Neural crest cell (in vitro differentiated cells): ENCODE data around the gene VCX2. TPM values are rescaled to one million over a fixed set of nuclear protein-coding genes. Genes with fewer than 3 reads are reported as not detected.
"Not testable (repeated sequence)": the region's sequence is repeated elsewhere in the genome, so short reads cannot be mapped to it uniquely, and the experiment has no call there.

Experiments
- DNase-seq: peaks from one replicate; pipeline ENCODE4 v3.0.0; 2021; ENCODE audit warnings: low read depth, mixed read lengths, low spot score
- H3K27ac Mint-ChIP-seq: one replicate; pipeline ENCODE4 v1.8.0; 2021; ENCODE audit warnings: mild to moderate bottlenecking, mixed read lengths; ENCODE audit not compliant: unreplicated experiment
- H3K27me3 Mint-ChIP-seq: 2 replicates; pipeline ENCODE4 v1.8.0; 2021; ENCODE audit warnings: low read depth, mild to moderate bottlenecking, mixed read lengths
- H3K36me3 Mint-ChIP-seq: 2 replicates; pipeline ENCODE4 v1.8.0; 2021; ENCODE audit warnings: low read depth, mild to moderate bottlenecking, mixed read lengths
- H3K4me1 Mint-ChIP-seq: 2 replicates; pipeline ENCODE4 v1.8.0; 2021; ENCODE audit warnings: mixed read lengths
- H3K4me3 Mint-ChIP-seq: one replicate; pipeline ENCODE4 v1.8.0; 2021; ENCODE audit warnings: mild to moderate bottlenecking, mixed read lengths
- H3K9me3 Mint-ChIP-seq: 2 replicates; pipeline ENCODE4 v1.8.0; 2021; ENCODE audit warnings: mixed read lengths
- total RNA-seq: library from RNA; stranded (reverse); gene quantifications from 2 replicates; pipeline ENCODE4 v1.2.1, GENCODE V29; 2021
- TF ChIP-seq, protein P1 (sequence below): fragments of 200-600 bp; sonication (generic); conservative IDR thresholded peaks from 2 replicates; pipeline ENCODE4 v1.5.0; 2021; ENCODE audit warnings: antibody characterized with exemption, mild to moderate bottlenecking

Gene VCX2
- total RNA-seq, 1 donor from 2014 or later, result not detected

DNA sequence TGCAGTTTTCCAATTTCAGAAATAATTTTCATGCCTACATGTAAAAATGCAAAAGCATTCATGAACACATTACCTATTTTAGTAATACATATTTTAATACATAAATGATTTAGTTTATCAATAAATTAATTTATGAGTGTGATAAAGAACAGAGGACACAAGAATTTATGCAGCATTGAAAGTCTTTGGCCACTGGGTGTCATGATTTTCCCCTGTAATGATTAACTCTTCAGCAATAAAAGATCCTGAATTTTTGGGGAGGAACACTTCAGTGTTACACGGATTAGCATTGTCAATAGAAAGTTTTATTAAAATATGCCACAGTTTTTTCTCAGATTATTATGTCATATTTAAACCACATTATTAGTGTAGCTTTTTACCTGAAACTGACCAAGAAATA lies 8.6 kb upstream of the VCX2 start:
- H3K36me3 Mint-ChIP-seq, result no peaks in the 10 kb centered on the region
- peaks cover 6% of the 10 kb centered on the region for H3K9me3 Mint-ChIP-seq
- no peak overlapping the region for H3K4me3 Mint-ChIP-seq
- no peaks in the 10 kb centered on the region for H3K27me3 Mint-ChIP-seq
- TF ChIP-seq, protein P1, sequence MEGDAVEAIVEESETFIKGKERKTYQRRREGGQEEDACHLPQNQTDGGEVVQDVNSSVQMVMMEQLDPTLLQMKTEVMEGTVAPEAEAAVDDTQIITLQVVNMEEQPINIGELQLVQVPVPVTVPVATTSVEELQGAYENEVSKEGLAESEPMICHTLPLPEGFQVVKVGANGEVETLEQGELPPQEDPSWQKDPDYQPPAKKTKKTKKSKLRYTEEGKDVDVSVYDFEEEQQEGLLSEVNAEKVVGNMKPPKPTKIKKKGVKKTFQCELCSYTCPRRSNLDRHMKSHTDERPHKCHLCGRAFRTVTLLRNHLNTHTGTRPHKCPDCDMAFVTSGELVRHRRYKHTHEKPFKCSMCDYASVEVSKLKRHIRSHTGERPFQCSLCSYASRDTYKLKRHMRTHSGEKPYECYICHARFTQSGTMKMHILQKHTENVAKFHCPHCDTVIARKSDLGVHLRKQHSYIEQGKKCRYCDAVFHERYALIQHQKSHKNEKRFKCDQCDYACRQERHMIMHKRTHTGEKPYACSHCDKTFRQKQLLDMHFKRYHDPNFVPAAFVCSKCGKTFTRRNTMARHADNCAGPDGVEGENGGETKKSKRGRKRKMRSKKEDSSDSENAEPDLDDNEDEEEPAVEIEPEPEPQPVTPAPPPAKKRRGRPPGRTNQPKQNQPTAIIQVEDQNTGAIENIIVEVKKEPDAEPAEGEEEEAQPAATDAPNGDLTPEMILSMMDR, result peak; percentile 56
- no peaks in the 10 kb centered on the region for H3K4me1 Mint-ChIP-seq
- no peak for DNase-seq
- H3K27ac Mint-ChIP-seq, result no peak overlapping the region

DNA sequence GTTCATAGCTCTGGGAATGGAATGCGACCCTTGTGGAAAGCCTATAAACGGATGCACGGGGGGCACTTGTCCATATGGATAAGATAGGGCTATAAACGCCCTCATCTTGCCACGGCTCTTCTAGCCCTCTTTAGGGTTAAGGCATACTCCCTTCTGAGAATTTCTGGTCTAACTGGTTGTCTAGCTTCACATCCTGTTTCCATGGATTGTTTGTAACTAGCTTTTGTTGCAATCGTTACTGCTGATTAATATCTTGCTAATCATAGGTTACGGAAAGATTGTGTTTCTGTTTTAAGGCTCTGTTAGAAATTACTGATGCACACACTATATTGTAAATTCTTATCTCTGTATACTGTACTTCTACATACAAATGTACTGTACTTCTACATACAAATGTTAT lies 17.1 kb downstream of the VCX2 start:
- H3K36me3 Mint-ChIP-seq, H3K4me1 Mint-ChIP-seq, H3K9me3 Mint-ChIP-seq, H3K27me3 Mint-ChIP-seq, DNase-seq, H3K27ac Mint-ChIP-seq, H3K4me3 Mint-ChIP-seq: not testable (repeated sequence)

DNA sequence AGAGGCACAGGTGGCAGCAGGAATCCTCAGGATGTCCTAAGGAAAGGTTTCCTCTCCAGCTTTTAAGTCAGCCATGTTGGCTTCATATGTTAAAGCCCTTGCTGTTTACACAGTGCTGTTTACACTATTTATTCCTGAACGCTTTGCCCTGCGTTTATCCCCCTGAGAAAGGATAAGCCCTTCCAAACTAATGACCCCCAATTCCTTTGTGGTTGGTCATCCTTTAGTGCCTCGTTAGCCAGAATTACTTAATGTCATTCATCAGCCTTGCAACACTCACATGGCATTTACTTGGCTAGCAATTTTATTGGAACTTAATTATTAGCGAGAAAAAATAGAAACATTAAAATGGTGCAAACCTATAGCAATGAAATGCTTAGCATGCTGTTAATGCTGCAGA lies 23.8 kb downstream of the VCX2 start:
- TF ChIP-seq, protein P1, result no peak
- no peak overlapping the region for H3K27ac Mint-ChIP-seq
- H3K27me3 Mint-ChIP-seq, result no peaks in the 10 kb centered on the region
- no peak for DNase-seq
- H3K9me3 Mint-ChIP-seq, result peaks cover 5% of the 10 kb centered on the region
- no peak overlapping the region for H3K4me3 Mint-ChIP-seq
- no peaks in the 10 kb centered on the region for H3K4me1 Mint-ChIP-seq
- H3K36me3 Mint-ChIP-seq, result peaks cover 5% of the 10 kb centered on the region

DNA sequence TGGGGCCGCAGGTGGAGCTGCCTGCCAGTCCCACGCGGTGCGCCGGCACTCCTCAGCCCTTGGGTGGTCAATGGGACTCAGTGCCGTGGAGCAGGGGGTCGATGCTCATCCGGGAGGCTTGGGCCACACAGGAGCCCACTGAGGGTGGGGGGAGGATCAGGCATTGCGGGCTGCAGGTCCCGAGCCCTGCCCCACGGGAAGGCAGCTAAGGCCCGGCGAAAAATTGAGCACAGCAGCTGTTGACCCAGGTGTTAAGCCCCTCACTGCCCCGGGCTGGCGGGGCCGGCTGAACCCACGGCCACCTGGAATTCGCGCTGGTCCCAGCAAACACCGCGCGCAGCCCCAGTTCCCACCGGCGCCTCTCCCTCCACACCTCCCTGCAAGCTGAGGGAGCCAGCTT lies 26.1 kb downstream of the VCX2 start:
- no peak for DNase-seq
- Mint-ChIP-seq H3K4me3 (no peak overlapping the region), H3K27me3 (no peaks in the 10 kb centered on the region), H3K36me3 (peaks cover 5% of the 10 kb centered on the region), H3K27ac (no peak overlapping the region), H3K4me1 (peaks cover 8% of the 10 kb centered on the region), H3K9me3 (peaks cover 5% of the 10 kb centered on the region)
- TF ChIP-seq, protein P1, result no peak

DNA sequence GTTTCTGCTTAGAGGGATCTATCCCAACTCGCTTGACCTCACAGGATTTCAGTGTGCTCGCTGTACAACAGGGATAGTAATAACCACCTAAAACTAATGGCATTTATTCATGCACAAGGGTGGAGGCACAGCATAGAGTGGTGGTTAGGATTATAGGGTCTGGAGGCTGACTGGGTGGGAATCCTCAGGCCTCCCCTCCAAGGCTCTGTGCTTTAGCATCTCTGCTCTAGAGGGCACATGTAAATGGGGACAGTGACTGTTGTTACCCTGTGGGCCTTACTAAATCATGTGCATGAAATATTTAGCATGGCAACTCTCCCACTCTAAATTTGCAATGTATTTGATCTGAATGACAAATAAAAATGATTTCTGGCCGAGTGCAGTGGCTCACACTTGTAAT lies 29.2 kb downstream of the VCX2 start:
- Mint-ChIP-seq H3K4me1 (peaks cover 10% of the 10 kb centered on the region), H3K27ac (no peak overlapping the region), H3K27me3 (no peaks in the 10 kb centered on the region), H3K36me3 (peaks cover 3% of the 10 kb centered on the region), H3K9me3 (peaks cover 3% of the 10 kb centered on the region), H3K4me3 (no peak overlapping the region)
- DNase-seq, result no peak
- TF ChIP-seq, protein P1, result no peak

DNA sequence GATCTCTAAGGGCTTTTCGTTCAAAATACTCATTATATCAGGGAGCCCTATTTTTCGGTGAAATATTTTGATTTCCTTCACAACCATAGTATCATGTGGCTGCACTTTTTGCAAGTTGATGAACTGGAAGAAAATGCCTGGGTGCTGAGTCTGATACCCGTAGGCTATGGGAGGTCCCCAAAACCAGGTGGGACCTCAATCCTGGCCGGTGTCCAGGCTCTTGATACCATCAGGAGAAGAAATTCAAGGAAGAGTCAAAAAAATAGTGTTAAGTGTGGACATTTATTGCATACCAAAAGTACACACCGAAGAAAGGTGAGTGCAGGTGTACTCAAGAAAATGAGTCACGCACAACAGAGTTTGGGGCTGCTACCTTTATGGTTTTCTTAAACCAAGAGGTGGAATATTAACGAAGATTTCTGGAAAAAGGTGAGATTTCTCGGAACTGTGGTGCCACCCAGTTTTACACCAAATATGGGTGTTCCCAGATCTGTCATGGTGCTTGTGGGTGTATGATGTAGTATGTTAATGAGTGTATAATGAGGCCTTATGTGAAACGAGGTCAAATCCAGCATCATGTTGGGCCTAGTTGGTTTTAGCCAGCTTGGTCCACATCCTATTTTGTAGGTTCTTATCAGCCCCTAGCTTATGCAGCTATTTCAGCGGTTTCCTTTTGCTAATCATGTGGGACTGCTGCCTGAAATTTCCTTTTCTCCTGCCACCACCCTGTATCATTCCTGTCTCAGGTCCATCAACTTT lies 29.9 kb downstream of the VCX2 start:
- no peak for DNase-seq
- Mint-ChIP-seq H3K4me1 (peaks cover 10% of the 10 kb centered on the region), H3K9me3 (peaks cover 3% of the 10 kb centered on the region), H3K4me3 (no peak overlapping the region), H3K27me3 (no peaks in the 10 kb centered on the region), H3K27ac (no peak overlapping the region), H3K36me3 (peaks cover 3% of the 10 kb centered on the region)
- TF ChIP-seq, protein P1, result no peak
